T-helper 9 cell (primary cell): ENCODE measurements around the gene ROBO1.
"Not testable (repeated sequence)": the region's sequence is repeated elsewhere in the genome, so short reads cannot be mapped to it uniquely, and the experiment has no call there.

Experiments used
- DNase-seq: peaks from one replicate; pipeline ENCODE4 v3.0.0-alpha.2; 2020

ROBO1 gene

DNA sequence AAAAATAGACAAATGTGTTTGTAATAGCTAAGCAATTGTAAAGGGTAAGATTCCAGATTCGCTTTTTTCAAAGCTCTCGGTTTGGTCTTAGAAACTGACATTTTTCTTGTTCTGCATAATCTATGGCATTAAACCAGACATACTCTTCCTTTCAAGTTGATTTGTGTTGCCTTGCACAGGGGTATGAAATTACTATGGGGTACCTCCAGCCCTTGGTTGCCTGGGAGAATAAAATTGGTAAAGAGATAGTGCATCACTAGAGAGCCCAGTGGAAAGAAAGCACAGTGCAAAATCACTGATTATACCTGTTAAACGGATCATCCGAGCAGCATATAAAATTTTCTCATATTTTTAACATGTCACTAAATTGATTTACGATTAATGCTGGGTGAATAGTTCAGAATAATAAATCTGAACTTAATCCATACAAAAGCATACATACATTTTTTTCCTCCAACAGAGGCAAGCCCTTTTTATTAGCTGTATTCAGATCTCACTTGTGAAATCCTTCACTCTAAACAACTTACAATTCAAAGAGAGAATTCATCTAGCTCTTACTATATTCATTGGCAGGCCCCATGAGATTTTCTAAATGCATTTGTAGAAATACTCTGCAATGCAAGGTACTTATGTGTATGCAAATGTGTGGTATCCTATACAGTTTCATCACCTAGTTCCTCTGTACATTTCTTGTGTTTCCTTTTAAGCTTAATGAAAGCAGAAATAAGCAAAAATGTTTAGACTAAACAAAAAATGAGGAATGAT, 224.4 kb downstream of the ROBO1 start:
- no peak for DNase-seq

DNA sequence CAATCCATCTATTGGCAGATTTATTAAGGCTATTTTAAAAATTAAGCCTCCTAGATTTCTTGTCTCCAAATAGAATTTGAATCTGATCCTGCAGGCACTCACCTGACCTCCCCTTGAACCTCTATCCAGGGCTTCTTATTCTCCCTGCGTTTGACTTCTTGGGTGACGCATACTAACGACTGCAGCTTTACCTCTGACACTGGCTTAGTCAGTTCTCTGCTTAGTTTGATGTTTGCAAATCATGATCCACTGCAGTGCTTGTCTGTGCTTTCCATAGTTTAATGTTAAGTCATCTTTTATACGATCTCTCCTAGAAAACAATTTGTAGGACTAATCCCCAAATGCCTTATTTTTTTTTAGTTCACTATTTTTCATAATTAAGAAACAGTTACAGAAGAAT, 233.1 kb downstream of the ROBO1 start:
- DNase-seq: no peak

DNA sequence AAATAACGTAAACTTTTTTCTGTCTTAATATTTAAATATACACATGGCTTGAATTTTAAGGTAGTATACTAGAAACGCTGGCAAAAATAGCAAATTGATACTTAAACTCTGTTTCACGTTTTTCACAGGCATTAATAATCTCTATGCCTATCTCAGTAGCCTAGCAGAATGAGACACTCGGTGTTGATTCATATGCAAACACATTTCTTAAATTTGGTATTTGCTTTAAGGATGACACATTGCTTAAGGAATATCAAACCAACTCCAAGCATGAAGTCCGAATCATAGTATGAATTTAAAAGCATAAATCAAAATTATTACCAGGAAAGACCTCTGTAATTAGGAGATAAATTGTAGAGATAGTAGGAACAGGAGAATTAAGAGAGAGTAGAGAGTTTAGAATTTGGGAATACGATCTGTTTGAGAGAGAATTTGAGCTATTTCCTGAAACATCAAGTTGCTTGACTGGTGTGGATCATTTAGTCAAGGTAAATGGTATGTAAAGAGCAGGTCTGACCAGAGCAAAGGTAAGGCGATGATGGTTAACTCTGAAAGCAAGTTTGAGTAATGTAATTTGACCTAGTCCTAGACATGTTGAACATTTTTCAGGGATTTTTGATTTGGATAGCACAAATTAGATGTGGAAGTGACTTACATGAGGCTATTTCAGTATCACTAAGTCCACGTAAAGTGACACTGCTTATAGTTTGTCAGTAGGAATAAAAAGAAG, 236.1 kb downstream of the ROBO1 start:
- DNase-seq: no peak

DNA sequence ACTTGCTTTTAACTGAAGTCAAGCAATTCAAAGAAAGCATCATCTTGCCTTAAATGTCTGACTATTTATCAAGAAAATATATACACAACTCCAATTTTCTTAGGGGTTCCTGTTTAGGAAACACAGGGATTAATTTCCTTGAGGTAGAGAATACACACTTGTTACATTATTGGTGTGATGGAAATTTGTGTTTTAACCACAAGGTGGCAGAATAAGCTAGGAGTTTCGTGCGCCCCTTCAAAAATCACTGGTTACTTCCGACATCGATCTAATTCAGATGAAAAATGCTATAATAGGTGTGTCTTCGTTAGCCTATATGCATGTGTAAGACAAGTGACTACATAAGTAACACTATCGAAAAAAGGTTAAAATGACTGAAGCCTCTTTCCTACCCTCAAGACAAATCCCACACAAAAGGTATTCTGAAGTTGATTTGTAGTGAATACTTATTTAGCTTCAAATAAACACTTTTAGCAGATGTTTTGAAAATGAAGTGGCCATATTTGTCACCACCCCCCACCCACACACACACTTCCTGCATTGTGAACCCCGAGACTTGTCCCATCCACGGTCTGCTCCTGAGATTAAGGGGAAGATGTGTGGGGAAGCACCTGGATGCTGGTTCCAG, 246.5 kb downstream of the ROBO1 start:
- DNase-seq: no peak

DNA sequence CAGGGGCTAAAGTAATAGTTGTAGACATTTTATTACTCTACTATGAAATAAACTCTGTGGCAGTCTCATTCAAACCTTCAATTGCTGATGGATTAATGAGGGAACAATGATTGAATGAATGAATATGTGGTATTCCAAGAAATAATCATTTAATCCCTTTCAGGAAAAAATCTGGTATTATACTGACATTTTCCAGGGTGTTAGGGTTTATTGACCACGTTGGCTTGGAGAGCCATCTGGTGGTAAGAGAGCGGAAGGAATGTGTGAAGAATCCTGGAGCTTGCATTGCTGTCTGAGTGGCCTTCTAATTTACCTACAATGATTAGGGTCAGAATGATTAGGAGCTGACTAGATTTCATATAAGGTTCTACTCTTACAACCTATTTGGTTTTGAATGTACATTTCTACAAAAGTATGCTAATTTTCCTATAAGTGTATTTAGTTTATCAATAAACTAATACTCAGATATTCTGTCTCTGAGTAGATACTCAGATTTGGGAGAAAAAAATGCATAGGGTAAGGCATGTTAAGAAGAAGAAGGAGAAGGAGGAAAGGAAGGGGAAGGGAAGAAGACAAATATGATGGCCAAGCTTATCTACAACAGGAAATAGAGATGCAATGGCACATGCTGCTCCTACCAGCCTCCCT, 249.9 kb downstream of the ROBO1 start:
- no peak for DNase-seq

DNA sequence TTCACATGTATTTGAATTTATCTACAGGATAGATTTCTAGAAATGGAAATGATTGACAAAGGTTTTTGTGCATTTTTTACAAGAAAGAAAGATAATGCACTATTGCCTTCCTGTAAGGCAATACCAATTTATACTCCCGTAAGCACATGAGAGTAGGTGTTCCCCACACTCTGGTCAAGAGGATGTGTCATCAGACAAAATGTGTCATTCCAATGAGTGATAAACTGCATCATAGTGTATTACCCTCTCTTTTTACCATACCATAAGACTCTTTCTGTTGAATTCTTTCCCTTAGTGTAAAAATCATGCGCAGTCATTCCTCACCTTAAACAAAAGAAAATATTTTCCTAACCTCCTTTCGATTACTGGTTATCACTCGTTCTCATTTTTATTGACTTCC, 251.0 kb downstream of the ROBO1 start:
- DNase-seq: no peak

DNA sequence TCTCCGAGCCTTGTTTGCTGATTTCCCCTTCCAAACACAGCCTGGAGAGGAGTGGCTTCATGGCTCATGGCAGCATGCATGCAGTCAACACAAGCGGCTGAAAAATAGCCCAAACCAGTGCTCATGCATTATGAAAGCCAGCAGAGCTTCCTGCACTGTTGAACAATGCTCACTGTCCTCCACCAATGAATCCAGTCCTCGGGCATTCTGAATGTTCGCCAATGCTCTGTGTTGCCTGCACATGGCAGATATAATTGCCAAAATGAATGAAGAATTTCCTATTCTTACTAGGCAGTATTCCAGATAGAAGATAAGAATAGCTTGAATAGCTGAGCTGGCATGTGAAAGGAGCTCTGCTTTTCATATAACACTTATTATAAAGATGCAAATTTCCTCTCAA, 252.7 kb downstream of the ROBO1 start:
- DNase-seq: no peak

DNA sequence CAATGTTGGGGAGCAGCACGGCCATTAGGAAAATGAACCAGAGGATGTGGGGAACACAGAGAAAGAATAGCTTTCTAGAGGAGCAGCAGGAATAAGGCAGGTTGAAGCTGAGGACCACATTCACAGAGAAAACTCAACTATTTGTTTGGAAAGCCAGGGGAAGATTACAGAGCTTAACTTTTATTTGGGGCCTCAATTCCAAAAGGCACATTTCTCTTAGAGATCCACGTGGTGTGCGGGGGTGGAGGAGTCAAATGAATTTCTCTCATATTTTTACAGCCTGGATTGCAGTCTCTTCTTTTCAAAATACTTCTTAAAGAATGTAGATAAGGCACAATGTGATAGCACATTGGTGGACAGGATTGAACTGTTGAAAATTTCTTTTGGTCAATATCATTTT, 253.7 kb downstream of the ROBO1 start:
- DNase-seq: no peak

DNA sequence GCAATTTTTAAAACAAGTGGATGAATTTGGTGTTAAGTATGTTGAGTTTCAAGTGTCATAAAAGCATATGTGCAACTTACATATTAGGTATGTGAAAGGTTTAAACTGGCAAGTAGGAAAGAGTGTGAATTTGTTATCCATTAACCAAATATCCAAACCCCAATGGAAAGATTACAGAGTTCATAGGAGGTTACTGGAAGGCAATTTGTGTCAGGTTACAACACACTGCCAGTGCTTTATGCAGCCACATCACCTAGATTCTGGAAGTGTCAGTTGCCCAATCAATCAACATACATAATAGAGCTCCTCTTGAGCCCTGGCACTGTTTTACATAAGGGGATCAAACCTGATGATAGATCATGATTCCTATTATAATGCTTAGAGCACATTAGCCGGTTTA, 261.0 kb downstream of the ROBO1 start:
- no peak for DNase-seq

DNA sequence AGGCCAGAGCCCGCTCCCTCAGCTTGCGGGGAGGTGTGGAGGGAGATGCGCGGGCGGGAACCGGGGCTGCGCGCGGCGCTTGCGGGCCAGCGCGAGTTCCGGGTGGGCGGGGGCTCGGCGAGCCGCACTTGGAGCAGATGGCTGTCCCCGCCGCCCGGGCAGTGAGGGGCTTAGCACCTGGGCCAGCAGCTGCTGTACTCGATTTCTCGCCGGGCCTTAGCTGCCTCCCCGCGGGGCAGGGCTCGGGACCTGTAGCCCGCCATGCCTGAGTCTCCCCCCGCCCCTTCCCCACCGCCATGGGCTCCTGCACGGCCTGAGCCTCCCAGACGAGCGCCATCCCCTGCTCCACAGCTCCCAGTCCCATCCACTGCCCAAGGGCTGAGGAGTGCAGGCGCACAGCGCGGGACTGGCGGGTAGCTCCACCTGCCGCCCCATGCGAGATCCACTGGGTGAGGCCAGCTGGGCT, 265.5 kb downstream of the ROBO1 start:
- DNase-seq: not testable (repeated sequence)

DNA sequence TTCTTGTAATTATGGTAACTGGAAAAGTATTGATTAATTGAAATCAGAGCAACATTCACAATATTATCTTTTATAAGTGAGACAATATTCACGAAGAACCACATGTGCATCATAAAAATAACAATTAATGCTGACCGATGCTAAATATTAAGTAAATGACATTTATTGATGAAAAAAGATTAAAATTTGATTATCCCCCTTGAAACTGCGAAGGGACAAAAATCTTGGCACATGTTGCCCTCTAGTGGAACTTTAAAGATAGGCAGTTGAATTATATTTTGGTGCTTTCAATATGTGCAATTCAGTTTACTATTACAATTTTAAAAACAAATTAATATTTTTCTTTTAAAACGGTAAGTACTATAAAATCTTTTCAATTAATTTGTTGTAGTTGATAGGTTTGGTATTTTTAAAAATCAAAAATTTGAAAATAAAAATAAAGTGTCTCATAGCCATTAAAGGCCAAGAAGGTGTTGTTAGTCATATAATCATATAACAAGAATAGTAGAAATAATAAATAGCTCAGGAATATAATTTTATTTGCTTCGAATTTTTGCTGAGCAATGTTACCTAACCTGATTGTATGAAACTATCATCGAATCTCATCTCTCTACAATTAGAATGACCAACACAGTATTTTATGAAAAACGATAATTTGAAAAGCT, 270.2 kb downstream of the ROBO1 start:
- DNase-seq: no peak

DNA sequence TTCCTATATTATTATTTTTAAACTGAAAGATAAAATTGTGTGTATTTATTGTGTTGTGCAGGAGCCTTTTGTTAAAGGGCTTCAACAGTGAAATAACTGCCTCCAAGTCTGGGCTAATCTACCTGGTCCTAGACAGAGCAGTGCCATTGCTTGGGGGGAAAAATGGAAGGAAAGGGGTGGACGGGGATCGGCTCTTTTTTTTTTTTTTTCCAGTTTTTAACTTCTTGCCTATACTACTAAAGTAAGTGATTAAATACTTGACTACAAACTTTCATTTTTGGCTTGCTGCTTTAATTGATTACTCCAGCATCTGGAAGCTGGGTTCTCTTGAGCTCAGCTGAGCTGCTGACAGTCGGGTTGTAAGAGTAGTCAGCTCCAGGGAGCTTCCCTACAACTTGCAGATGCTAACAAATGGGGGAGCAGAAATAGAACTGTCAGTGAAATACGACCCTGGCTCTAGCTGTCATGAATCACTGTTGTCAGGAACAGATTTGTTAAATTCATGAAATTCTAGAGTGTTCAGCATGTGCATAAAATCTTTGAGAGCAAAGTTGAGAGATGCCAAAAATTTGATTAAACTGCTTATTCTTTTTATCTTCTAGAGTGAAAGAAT, 276.7 kb downstream of the ROBO1 start:
- DNase-seq: no peak

DNA sequence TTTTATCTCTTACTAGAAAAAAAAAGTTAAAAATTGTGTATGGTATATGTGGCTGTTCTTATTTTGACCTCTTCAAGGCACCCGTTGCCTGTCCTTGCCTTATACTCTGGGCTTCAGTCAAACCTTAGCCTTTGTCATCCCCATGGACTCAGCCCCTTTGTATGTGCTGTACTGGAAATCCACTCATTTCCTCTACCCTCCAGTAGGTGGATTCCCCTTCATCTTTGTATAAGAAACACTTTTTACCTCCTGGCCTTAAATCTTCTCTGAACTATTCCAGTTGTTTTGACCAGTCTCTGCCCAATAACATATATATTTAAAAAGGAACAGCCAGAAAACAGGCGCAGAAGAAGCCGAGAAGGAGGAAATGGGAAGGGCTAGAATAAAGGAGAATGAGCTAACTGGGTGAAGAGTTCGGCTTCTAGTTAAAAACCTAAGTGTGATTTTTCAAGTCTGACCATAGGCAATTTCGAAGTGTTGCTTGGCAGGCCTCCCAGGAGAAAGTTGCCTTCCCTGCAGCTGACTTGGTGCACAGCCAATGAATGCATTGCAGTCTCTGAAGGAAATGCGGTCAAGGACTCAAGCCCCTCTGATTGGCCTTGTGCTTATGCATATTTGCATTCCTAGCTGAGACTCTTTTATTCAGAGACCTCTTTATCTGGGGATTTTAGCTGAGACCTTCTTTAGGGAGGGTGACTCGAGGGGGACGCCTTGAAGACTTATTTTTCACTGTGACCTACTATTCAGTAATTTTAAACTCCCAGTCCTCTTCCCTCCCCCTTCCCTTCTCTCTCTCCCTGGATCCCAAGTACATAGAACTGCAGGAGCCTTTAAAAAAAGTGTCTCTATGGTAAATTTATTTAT, 277.4 kb downstream of the ROBO1 start:
- DNase-seq: no peak

DNA sequence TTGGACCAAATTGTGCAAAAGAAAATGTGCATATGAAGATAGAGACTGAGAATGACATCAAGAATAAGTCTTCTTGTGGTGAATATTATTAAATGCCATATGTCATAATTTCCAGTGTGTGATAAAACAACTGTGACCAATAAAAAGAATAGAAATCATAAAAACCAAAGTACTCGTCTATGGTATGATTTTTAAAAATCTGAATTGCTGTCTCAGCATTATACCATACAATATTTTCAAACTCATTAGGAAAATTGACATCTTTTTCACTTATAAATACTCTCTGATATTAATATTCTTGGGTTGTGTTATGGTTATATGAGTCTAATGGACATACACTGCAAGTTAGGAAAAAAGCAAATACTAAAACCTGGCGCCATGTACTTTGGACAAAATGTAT, 279.4 kb downstream of the ROBO1 start:
- no peak for DNase-seq

DNA sequence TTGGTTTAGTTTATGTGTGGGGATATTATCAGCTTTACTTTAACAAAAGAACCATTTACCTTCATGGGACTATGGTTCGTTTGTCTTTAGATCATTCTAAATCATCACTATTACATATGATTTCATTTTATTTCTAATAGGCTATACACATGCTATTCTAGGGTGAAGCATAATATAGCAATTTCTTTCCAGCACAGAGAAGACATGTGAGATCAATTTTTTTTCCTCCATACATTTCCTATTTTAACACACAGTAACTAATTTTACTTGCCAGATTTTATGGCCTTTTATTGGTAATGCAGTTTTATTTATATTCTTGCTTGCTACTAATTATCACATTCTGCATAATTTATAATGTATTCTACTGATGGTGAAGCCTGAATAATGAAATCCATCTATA, 287.1 kb downstream of the ROBO1 start:
- no peak for DNase-seq

DNA sequence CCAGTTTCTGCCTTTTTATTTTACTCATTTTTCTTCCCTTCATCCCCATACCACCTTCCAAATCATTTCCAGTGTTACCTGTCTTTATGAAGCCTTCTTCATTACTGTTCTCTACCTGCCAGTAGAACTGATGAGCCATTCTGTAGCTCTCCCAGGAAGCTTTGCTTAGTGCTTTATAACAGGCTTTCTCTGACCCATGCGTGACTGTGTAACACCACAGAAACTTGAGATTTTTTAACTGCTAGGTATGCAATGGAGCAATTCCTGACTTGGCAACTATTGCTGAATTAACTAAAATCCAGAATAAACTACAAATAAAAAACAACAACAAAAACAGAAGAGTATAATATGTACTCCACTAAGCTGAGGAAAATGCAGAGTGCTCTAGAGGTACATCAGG, 289.2 kb downstream of the ROBO1 start:
- no peak for DNase-seq

DNA sequence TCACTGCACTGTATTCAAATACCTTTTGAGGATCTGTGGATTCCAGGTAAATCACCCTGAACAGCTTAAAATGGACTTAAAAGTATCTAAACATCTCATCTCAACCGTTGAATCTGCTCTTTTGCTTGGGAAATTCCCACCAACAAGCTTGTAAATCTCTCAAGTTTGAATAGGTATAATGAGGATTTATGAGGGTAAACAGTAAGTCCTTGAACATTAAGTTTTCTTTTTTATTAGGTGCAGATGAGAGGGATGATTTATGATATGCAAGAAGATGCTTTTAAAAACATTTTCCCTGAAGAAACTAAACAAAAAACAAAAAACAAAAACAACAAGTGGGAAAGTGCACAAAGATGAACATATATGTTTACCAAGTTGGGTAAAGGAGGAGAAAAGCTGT, 290.6 kb downstream of the ROBO1 start:
- DNase-seq: no peak

DNA sequence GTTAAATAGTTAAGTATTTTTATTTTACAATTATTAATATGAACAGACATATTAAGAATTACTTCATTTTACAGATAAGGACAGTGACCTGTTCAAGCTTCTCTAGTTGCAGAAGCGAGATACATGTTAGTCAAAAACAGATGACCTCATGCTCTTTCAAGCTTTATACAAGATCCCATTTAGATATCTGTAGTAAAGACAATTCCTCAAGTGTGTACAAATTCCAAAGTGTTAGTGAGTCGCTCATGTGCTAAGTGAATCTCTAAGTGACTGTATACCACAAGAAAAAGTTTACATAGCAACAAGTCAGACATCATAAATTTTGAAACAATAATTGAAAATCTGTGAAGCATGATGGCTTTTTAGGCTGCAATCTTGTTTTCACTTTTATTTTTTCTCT, 293.8 kb downstream of the ROBO1 start:
- no peak for DNase-seq

DNA sequence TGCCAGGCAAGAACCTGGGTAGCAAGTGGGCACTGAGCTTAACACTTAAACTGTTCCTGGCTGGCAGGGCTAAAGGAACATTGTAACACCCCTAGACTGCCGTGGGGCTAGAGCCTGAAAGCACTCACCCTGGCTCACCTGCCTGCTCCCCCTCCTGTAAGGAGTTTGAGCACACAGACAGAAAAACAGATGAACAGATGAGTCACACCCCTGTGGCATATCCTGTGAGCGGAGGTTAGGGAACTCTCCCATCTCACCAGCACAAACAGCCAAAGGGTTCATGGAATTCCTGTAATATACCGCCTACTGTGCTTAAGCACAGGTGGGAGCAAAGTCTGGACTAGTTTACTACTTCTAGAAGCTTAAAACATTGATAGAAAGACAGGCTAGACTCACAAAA, 300.1 kb downstream of the ROBO1 start:
- no peak for DNase-seq

DNA sequence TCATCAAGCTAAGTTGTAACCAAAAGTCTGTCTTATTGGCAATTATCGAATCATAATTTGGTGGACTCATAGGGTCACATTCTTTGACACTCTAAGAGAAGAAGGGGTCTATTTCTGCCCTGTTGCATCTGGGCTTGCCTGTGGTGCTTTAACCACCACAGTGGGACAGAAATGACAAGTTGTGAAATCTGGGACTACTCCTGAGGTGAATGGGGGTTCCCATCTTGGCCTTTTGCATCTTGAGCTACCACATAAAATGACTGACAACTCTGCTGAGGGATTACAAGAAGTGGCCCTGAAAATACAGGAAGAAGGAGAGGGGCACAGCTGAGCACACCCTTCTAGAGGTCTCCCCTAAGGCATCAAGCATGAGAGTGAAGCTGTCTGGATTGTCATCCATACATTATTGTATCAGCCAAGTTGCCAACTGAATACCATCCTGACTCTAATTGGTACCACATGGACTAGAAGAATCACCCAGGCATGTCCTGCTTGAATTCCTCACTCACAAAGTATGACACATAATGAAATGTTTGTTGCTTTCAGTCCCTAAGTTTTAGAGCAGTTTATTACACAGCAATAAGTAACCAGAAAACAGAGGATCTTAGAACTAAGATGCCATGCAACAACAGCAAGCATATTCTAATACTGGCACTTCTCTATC, 306.5 kb downstream of the ROBO1 start:
- no peak for DNase-seq

DNA sequence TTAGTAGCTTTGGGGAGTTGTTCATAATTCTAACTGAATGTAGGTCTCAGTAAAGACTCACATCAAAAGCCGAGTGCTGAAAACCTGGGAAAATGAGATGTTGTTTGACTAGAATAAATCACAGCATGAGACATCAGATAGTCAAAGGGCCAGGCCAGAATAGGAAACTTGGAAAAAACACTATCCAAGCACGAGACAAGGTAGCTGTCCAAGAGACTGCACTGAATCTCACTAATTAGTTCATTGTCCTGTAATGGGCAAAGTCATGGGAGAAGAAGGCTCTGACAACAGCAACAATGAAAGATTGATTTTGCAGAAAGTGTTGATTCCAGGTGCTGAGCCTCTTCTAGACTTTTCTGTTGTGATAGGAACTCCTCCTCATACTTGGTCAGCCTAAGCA, 314.2 kb downstream of the ROBO1 start:
- DNase-seq: no peak
